Activated T-cell treated with anti-CD3 and anti-CD28 coated beads, Interleukin-2, amount 50 U/mL, for 48 hours (primary cell): ENCODE results near the gene SMC1B.
"Not testable (repeated sequence)": the region's sequence is repeated elsewhere in the genome, so short reads cannot be mapped to it uniquely, and the experiment has no call there.

Experiments
- DNase-seq, 2 experiments: peaks; one replicate each; pipeline ENCODE4 v3.0.0-alpha.2; 2020

The SMC1B gene

DNA sequence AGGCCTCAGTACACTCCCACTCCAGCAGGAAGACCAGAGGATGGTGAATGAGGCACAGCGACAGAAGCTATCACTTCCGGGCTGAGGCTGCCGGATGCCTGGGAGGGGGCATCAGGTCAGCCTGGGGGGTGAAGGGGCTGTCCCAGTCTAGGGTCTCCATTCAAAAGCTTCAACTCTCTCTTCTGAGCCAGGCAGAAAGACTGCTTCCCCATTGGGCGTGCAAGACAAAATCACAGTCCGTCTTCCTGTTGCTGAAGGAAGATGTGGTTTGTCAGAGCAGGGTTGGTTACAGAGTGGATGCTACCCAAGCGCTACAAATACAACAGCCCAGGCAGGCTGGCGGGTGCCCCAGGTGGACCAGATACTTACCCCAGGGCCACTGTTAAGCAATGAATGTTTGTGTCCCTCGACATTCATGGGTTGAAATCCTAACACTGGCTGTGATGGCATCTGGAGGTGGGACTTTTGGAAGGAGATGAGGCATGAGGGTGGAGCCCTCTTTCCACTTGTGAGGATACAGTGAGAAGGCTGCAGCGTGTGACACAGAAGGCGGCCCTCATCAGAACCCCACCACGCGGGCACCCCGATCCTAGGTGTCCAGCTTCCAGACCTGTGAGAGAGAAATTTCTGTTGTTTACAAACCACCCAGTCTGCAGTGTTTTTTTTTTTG is 116.6 kb downstream of the SMC1B start:
- DNase-seq: peak in 1 of 2 experiments; percentile 38

DNA sequence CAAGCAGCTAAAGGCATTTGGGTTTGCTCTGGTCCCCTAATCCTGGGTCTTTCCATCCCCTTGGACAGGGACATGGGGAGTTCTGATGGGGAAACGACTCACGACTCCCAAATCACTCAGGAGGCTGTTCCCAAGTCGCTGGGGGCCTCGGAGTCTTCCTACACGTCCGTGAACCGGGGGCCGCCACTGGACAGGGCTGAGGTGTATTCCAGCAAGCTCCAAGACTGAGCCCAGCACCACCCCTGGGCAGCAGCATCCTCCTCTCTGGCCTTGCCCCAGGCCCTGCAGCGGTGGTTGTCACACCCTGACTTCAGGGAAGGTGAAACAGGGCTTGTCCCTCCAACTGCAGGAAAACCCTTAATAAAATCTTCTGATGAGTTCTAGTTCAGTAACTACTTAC is 117.9 kb downstream of the SMC1B start:
- no peak for DNase-seq

DNA sequence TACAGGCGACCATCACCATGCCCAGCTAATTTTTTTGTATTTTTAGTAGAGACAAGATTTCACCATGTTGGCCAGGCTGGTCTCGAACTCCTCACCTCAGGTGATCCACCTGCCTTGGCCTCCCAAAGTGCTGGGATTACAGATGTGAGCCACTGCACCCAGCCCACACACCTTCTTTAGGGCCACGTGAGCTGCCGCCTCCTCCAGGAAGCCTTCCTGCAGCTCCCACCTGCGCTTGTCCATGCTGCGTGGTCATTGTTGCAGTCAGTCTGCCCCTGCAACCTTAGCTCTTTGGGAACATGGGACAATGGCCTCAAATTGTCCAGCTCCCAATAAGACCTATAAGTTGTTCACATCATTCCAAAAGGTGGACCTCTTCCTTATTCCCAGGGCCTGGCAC is 118.4 kb downstream of the SMC1B start:
- DNase-seq: not testable (repeated sequence)
